ENCODE measurements around the gene SLC7A4.
"Not testable (repeated sequence)": the region's sequence is repeated elsewhere in the genome, so short reads cannot be mapped to it uniquely, and the experiment has no call there.

The SLC7A4 gene

GRCh38 chr22:21061660-21062321 is 29.4 kb upstream of the SLC7A4 start:
- not testable (repeated sequence) for DNase-seq

GRCh38 chr22:21060363-21060762 is 28.0 kb upstream of the SLC7A4 start:
- DNase-seq, result not testable (repeated sequence)

- no peak for DNase-seq
Measured at GRCh38 chr22:21055880-21056319, 23.5 kb upstream of the SLC7A4 start.

GRCh38 chr22:21055564-21055834 is 23.1 kb upstream of the SLC7A4 start:
- DNase-seq, result no peak

GRCh38 chr22:21054714-21055563 is 22.6 kb upstream of the SLC7A4 start:
- no peak for DNase-seq

GRCh38 chr22:21054046-21054713 is 21.8 kb upstream of the SLC7A4 start:
- DNase-seq, result no peak

GRCh38 chr22:21052715-21053459 is 20.5 kb upstream of the SLC7A4 start:
- DNase-seq, result no peak

GRCh38 chr22:21051831-21052400 is 19.6 kb upstream of the SLC7A4 start:
- DNase-seq, result no peak

GRCh38 chr22:21051145-21051830 is 18.9 kb upstream of the SLC7A4 start:
- DNase-seq, result no peak

GRCh38 chr22:21048965-21049364 is 16.6 kb upstream of the SLC7A4 start:
- DNase-seq, result not testable (repeated sequence)

GRCh38 chr22:21048448-21048847 is 16.1 kb upstream of the SLC7A4 start:
- not testable (repeated sequence) for DNase-seq

GRCh38 chr22:21047730-21048129 is 15.4 kb upstream of the SLC7A4 start:
- DNase-seq, result no peak

- no peak for DNase-seq
Measured at GRCh38 chr22:21047035-21047661, 14.8 kb upstream of the SLC7A4 start.

GRCh38 chr22:21045585-21046294 is 13.4 kb upstream of the SLC7A4 start, which contains the start of gene LRRC74B:
Gene LRRC74B, plus strand, starts transcription at chr22:21045946. Its CDS starts 41 bp downstream, at chr22:21045987.
- DNase-seq, result peak; percentile 62

GRCh38 chr22:21044931-21045584 is 12.7 kb upstream of the SLC7A4 start:
- no peak for DNase-seq

- DNase-seq, result no peak
Measured at GRCh38 chr22:21043860-21044535, 11.6 kb upstream of the SLC7A4 start.

GRCh38 chr22:21042978-21043859 is 10.9 kb upstream of the SLC7A4 start:
- no peak for DNase-seq

GRCh38 chr22:21041937-21042336 is 9.6 kb upstream of the SLC7A4 start:
- no peak for DNase-seq

GRCh38 chr22:21039158-21039557 is 6.8 kb upstream of the SLC7A4 start:
- DNase-seq, result not testable (repeated sequence)

Data from stimulated activated naive CD4-positive, alpha-beta T cell treated with Interleukin-2 at 50 U/mL for 16 hours (primary cell).